Erythroblast (primary cell): Measurements from ENCODE around the gene PRKX.
"Not testable (repeated sequence)": the region's sequence is repeated elsewhere in the genome, so short reads cannot be mapped to it uniquely, and the experiment has no call there.

Source experiments
- DNase-seq, 2 experiments: peaks; one replicate each; lab custom pipeline; 2025; lab: John Stamatoyannopoulos, UW
- GATA1 ChIP-seq: IDR thresholded peaks from 2 replicates; pipeline ENCODE4 v1.6.1; 2011; ENCODE audit warnings: low read depth, mild to moderate bottlenecking, control low read depth, low read length, moderate library complexity
- POLR2A ChIP-seq: IDR thresholded peaks from 2 replicates; pipeline ENCODE4 v1.6.1; 2011; ENCODE audit warnings: mild to moderate bottlenecking, low read length

The PRKX gene

GRCh38 chrX:3648084-3648483 is 65.4 kb downstream of the PRKX start:
- TF ChIP-seq POLR2A, result no peak
- no peak for TF ChIP-seq GATA1
- no peak for DNase-seq

- not testable (repeated sequence) for DNase-seq
Observed at GRCh38 chrX:3639858-3640631, 73.4 kb downstream of the PRKX start.

- DNase-seq, result no peak
- TF ChIP-seq POLR2A, result no peak
- no peak for TF ChIP-seq GATA1
Observed at GRCh38 chrX:3639236-3639635, 74.2 kb downstream of the PRKX start.

- TF ChIP-seq POLR2A (no peak), GATA1 (no peak)
- peak; percentile 30 to 57 for DNase-seq
Observed at GRCh38 chrX:3638280-3638873, 75.1 kb downstream of the PRKX start.

- DNase-seq, result no peak
- TF ChIP-seq POLR2A, result no peak
- no peak for TF ChIP-seq GATA1
Observed at GRCh38 chrX:3636803-3637202, 76.6 kb downstream of the PRKX start.

GRCh38 chrX:3631196-3631595 is 82.3 kb downstream of the PRKX start:
- DNase-seq, result no peak
- TF ChIP-seq POLR2A (no peak), GATA1 (no peak)

GRCh38 chrX:3627594-3627993 is 85.9 kb downstream of the PRKX start:
- no peak for TF ChIP-seq GATA1
- TF ChIP-seq POLR2A, result no peak
- no peak for DNase-seq

- TF ChIP-seq POLR2A, result no peak
- no peak for TF ChIP-seq GATA1
- DNase-seq, result no peak
Observed at GRCh38 chrX:3621414-3621813, 92.0 kb downstream of the PRKX start.

GRCh38 chrX:3611744-3612143 is 101.7 kb downstream of the PRKX start:
- not testable (repeated sequence) for DNase-seq

- no peak for DNase-seq
- no peak for TF ChIP-seq GATA1
- no peak for TF ChIP-seq POLR2A
Observed at GRCh38 chrX:3609810-3610209, 103.6 kb downstream of the PRKX start.

GRCh38 chrX:3603026-3603661 is 110.3 kb downstream of the PRKX start:
- no peak for DNase-seq
- no peak for TF ChIP-seq POLR2A
- TF ChIP-seq GATA1, result no peak

GRCh38 chrX:3599802-3600430 is 113.5 kb downstream of the PRKX start:
- no peak for DNase-seq
- TF ChIP-seq POLR2A (no peak), GATA1 (no peak)

- TF ChIP-seq POLR2A (no peak), GATA1 (no peak)
Observed at GRCh38 chrX:3598709-3599108, 114.7 kb downstream of the PRKX start.

GRCh38 chrX:3598046-3598605 is 115.3 kb downstream of the PRKX start:
- no peak for DNase-seq
- TF ChIP-seq GATA1 (no peak), POLR2A (no peak)

More at GRCh38 chrX:3598709-3599108, 114.7 kb downstream of the PRKX start:
- no peak for DNase-seq
